Duodenal mucosa (tissue), 2 donors: ENCODE results near the gene RTP5.

Source experiments
- H3K27ac ChIP-seq: one replicate; pipeline ENCODE4 v1.7.0; 2013; ENCODE audit warnings: low read depth, low read length
- H3K27me3 ChIP-seq, 2 donors: one replicate each; pipeline ENCODE4 v1.7.0; 2013; ENCODE audit warnings: low read length in 2 of 2, control low read depth in 1 of 2; ENCODE audit not compliant: insufficient read depth in 2 of 2, control insufficient read depth in 1 of 2
- H3K36me3 ChIP-seq, 2 donors: one replicate each; pipeline ENCODE4 v1.7.0; 2013; ENCODE audit warnings: low read length in 2 of 2, control low read depth in 1 of 2; ENCODE audit not compliant: insufficient read depth in 2 of 2, control insufficient read depth in 1 of 2
- H3K4me1 ChIP-seq, 2 donors: one replicate each; pipeline ENCODE4 v1.7.0; 2013; ENCODE audit warnings: low read length in 2 of 2, control low read depth in 1 of 2; ENCODE audit not compliant: insufficient read depth in 2 of 2, control insufficient read depth in 1 of 2
- H3K4me3 ChIP-seq, 2 donors: one replicate each; pipeline ENCODE4 v1.7.0; 2013; ENCODE audit warnings: low read length in 2 of 2, low read depth in 1 of 2
- H3K9ac ChIP-seq, 2 donors: one replicate each; pipeline ENCODE4 v1.7.0; 2013; ENCODE audit warnings: low read length in 2 of 2, low read depth in 1 of 2
- H3K9me3 ChIP-seq, 2 donors: one replicate each; pipeline ENCODE4 v1.7.0; 2013; ENCODE audit warnings: low read length in 2 of 2, control low read depth in 1 of 2; ENCODE audit not compliant: control insufficient read depth in 1 of 2

RTP5 gene

GRCh38 chr2:241880311-241881073 is 11.0 kb downstream of the RTP5 start:
- H3K36me3 ChIP-seq: no peaks in the 10 kb centered on the region
- H3K27ac ChIP-seq: no peak overlapping the region
- no peaks in the 10 kb centered on the region for H3K9me3 ChIP-seq
- H3K9ac ChIP-seq: peak overlapping the region in 1 of 2 donors; percentile 51
- peaks cover 9 to 25% of the 10 kb centered on the region in 2 donors for H3K4me1 ChIP-seq
- H3K4me3 ChIP-seq: peak overlapping the region; percentile 75 to 76
- H3K27me3 ChIP-seq: no peaks in the 10 kb centered on the region

- Histone ChIP-seq H3K9me3 (no peaks in the 10 kb centered on the region), H3K4me1 (peaks cover 9 to 25% of the 10 kb centered on the region in 2 donors), H3K9ac (peak overlapping the region; percentile 33 to 38), H3K27me3 (no peaks in the 10 kb centered on the region), H3K36me3 (peaks cover 0 to 3% of the 10 kb centered on the region in 2 donors), H3K27ac (peak overlapping the region; percentile 62), H3K4me3 (peak overlapping the region; percentile 68 to 70)
Observed at GRCh38 chr2:241882091-241882625, 12.6 kb downstream of the RTP5 start.

GRCh38 chr2:241884951-241885290 is 15.4 kb downstream of the RTP5 start:
- no peaks in the 10 kb centered on the region for H3K9me3 ChIP-seq
- peaks cover 9 to 19% of the 10 kb centered on the region in 2 donors for H3K4me1 ChIP-seq

GRCh38 chr2:241885291-241885945 is 15.9 kb downstream of the RTP5 start:
- Histone ChIP-seq H3K9me3 (no peaks in the 10 kb centered on the region), H3K36me3 (peaks cover 0 to 5% of the 10 kb centered on the region in 2 donors), H3K9ac (no peak overlapping the region), H3K27me3 (no peaks in the 10 kb centered on the region), H3K27ac (no peak overlapping the region), H3K4me3 (no peak overlapping the region), H3K4me1 (peaks cover 9 to 19% of the 10 kb centered on the region in 2 donors)

More at GRCh38 chr2:241884951-241885290, 15.4 kb downstream of the RTP5 start:
- Histone ChIP-seq H3K9ac (no peak overlapping the region), H3K27me3 (no peaks in the 10 kb centered on the region), H3K27ac (no peak overlapping the region), H3K36me3 (peaks cover 0 to 5% of the 10 kb centered on the region in 2 donors), H3K4me3 (no peak overlapping the region)

GRCh38 chr2:241885946-241886643 is 16.6 kb downstream of the RTP5 start:
- H3K4me1 ChIP-seq: peaks cover 9 to 14% of the 10 kb centered on the region in 2 donors

GRCh38 chr2:241886840-241887447 is 17.4 kb downstream of the RTP5 start:
- H3K27me3 ChIP-seq: no peaks in the 10 kb centered on the region

More at GRCh38 chr2:241885946-241886643, 16.6 kb downstream of the RTP5 start:
- Histone ChIP-seq H3K27me3 (no peaks in the 10 kb centered on the region), H3K9me3 (no peaks in the 10 kb centered on the region), H3K4me3 (no peak overlapping the region), H3K36me3 (peaks cover 0 to 5% of the 10 kb centered on the region in 2 donors), H3K27ac (no peak overlapping the region), H3K9ac (no peak overlapping the region)

GRCh38 chr2:241887806-241888522 is 18.4 kb downstream of the RTP5 start:
- Histone ChIP-seq H3K4me3 (no peak overlapping the region), H3K4me1 (no peaks in the 10 kb centered on the region), H3K36me3 (peaks cover 0 to 5% of the 10 kb centered on the region in 2 donors), H3K27me3 (no peaks in the 10 kb centered on the region), H3K9me3 (no peaks in the 10 kb centered on the region), H3K9ac (no peak overlapping the region), H3K27ac (no peak overlapping the region)

More at GRCh38 chr2:241886840-241887447, 17.4 kb downstream of the RTP5 start:
- Histone ChIP-seq H3K4me3 (no peak overlapping the region), H3K9me3 (no peaks in the 10 kb centered on the region), H3K9ac (no peak overlapping the region), H3K27ac (no peak overlapping the region), H3K4me1 (peaks cover 6 to 8% of the 10 kb centered on the region in 2 donors), H3K36me3 (peaks cover 0 to 5% of the 10 kb centered on the region in 2 donors)

GRCh38 chr2:241888641-241889040 is 19.1 kb downstream of the RTP5 start:
- Histone ChIP-seq H3K27ac (no peak overlapping the region), H3K27me3 (no peaks in the 10 kb centered on the region), H3K4me1 (no peaks in the 10 kb centered on the region), H3K9ac (no peak overlapping the region), H3K36me3 (peaks cover 0 to 5% of the 10 kb centered on the region in 2 donors), H3K4me3 (no peak overlapping the region), H3K9me3 (no peaks in the 10 kb centered on the region)

GRCh38 chr2:241890524-241891235 is 21.2 kb downstream of the RTP5 start:
- Histone ChIP-seq H3K27ac (no peak overlapping the region), H3K4me3 (no peak overlapping the region), H3K4me1 (no peaks in the 10 kb centered on the region), H3K27me3 (no peaks in the 10 kb centered on the region), H3K9me3 (no peaks in the 10 kb centered on the region), H3K9ac (no peak overlapping the region), H3K36me3 (peaks cover 0 to 5% of the 10 kb centered on the region in 2 donors)
